ENCODE results near the gene BICRA.

Gene BICRA

DNA sequence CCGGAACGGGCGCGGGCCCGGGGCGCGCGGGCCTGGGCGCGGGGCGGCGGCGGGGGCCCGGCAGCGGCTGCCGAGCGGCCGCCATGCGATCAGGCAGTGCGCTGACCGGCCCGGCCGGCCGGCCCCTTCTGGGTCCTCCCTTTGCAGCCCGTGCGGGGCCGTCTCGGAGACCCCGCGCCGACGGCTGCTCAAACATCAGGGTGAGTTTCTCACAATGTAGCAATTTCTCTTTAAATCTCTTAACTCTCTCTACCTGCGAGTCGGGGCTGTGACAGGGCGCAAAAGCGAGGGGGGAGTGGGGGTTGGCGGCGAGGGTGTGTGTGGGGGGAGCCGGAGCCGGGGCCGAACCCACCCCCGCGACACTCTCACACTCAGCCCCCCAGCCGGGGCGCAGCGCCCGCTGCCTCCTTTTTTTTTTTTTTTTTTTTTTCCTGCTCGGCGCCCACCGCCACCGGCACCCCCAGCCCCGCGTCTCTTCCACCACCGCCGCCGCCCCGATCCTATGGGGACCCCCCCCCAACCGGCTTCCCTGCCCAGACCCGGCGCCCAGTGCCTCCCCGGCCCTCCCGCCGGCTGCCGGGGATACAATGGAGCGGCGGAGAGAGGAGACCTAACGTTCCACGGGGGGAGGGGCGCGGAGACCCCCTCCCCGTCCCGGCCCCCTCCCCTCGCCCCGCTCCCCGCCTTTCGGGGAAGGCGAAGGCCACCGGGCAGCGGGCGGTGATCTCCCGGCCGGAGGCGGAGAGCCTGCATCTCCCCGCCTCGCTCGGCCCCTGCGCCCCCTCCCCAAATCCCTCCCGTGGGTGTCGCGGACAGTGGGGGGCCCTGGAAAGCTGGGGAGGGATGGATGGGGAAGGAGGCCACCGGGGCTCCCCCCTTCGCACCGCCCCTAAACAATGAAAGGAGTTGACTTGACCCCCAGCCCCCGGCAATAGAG lies at the start of gene BICRA:
TSS of gene BICRA (plus strand) at position 166 of the 937 bp plus-strand sequence. CDS start 64,441 bp downstream, outside the sequence.
- Histone ChIP-seq H3K27me3 (ENCODE audit: insufficient read depth, low read length) (no peaks in the 10 kb centered on the region), H3K9ac (ENCODE audit: low read depth, low read length) (peak within 1 kb of the TSS; percentile 93), H3K4me1 (ENCODE audit: insufficient read depth, low read length) (peaks cover 24% of the 10 kb centered on the region; the same call in 1 of the 2 replicates), H3K9me3 (ENCODE audit: insufficient read depth, low read depth, low read length) (no peaks in the 10 kb centered on the region), H3K4me3 (ENCODE audit: low read length) (peak within 1 kb of the TSS; percentile 96), H3K36me3 (ENCODE audit: insufficient read depth, low read depth, low read length) (no peaks in the 10 kb centered on the region), H3K27ac (ENCODE audit: low read length) (peak within 1 kb of the TSS; percentile 54)

DNA sequence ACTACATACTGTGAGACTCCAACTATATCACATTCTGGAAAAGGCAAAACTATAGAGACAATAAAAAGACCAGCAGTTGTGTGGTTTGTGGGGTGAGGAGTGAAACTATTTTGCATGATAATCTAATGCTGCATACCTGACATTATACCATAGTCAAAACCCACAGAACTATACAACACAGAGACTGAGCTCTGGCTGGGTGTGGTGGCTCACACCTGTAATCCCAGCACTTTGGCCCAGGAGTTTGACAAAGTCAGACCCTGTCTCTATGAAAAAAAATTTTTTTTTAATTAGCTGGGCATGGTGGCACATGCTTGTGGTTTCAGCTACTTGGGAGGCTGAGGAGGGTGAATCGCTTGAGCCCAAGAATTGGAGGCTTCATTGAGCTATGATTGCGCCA lies 47.9 kb upstream of the BICRA start:
- Histone ChIP-seq H3K4me1 (ENCODE audit: insufficient read depth, low read length) (0 out of 2 replicates have a peak, but pooled peaks cover 4% of the 10 kb centered on the region), H3K9me3 (ENCODE audit: insufficient read depth, low read depth, low read length) (no peaks in the 10 kb centered on the region), H3K4me3 (ENCODE audit: low read length) (no peak overlapping the region), H3K36me3 (ENCODE audit: insufficient read depth, low read depth, low read length) (no peaks in the 10 kb centered on the region), H3K27ac (ENCODE audit: low read length) (no peak overlapping the region), H3K9ac (ENCODE audit: low read depth, low read length) (no peak overlapping the region), H3K27me3 (ENCODE audit: insufficient read depth, low read length) (no peaks in the 10 kb centered on the region)

GRCh38 chr19:47561440-47562057 lies 47.4 kb upstream of the BICRA start:
- Histone ChIP-seq H3K4me3 (ENCODE audit: low read length) (no peak overlapping the region), H3K27ac (ENCODE audit: low read length) (no peak overlapping the region), H3K27me3 (ENCODE audit: insufficient read depth, low read length) (no peaks in the 10 kb centered on the region), H3K36me3 (ENCODE audit: insufficient read depth, low read depth, low read length) (no peaks in the 10 kb centered on the region), H3K9me3 (ENCODE audit: insufficient read depth, low read depth, low read length) (no peaks in the 10 kb centered on the region), H3K4me1 (ENCODE audit: insufficient read depth, low read length) (0 out of 2 replicates have a peak, but pooled peaks cover 4% of the 10 kb centered on the region), H3K9ac (ENCODE audit: low read depth, low read length) (no peak overlapping the region)

GRCh38 chr19:47564081-47564480 lies 44.9 kb upstream of the BICRA start:
- Histone ChIP-seq H3K27ac (ENCODE audit: low read length) (no peak overlapping the region), H3K4me3 (ENCODE audit: low read length) (no peak overlapping the region), H3K27me3 (ENCODE audit: insufficient read depth, low read length) (no peaks in the 10 kb centered on the region), H3K36me3 (ENCODE audit: insufficient read depth, low read depth, low read length) (no peaks in the 10 kb centered on the region), H3K4me1 (ENCODE audit: insufficient read depth, low read length) (0 out of 2 replicates have a peak, but pooled peaks cover 4% of the 10 kb centered on the region), H3K9me3 (ENCODE audit: insufficient read depth, low read depth, low read length) (no peaks in the 10 kb centered on the region), H3K9ac (ENCODE audit: low read depth, low read length) (no peak overlapping the region)

GRCh38 chr19:47569331-47569730 lies 39.6 kb upstream of the BICRA start:
- no peaks in the 10 kb centered on the region for H3K27me3 ChIP-seq (ENCODE audit: insufficient read depth, low read length)
- no peaks in the 10 kb centered on the region for H3K4me1 ChIP-seq (ENCODE audit: insufficient read depth, low read length)
- no peaks in the 10 kb centered on the region for H3K36me3 ChIP-seq (ENCODE audit: insufficient read depth, low read depth, low read length)
- no peak overlapping the region for H3K9ac ChIP-seq (ENCODE audit: low read depth, low read length)
- no peak overlapping the region for H3K4me3 ChIP-seq (ENCODE audit: low read length)
- H3K9me3 ChIP-seq (ENCODE audit: insufficient read depth, low read depth, low read length), result no peaks in the 10 kb centered on the region
- no peak overlapping the region for H3K27ac ChIP-seq (ENCODE audit: low read length)

DNA sequence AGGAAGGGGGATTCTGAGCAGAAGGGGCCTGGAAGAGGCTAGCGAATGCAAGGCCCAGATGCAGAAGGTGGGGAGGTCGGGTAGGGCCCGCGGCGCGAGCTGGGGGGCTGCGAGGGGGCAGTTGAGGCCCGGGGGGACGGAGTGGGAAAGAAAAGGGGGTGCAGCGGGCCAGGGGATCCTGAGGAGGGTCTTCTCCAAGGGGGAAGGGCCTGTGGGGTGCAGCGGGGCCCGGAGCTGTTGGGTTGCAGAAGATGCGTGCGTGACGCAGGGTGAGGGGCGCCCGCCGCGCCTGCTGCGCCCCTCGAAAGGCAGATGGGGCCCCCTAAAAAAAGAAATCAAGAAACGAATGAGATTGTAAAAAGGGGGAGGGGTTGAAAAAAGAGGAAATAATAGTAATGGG lies 36.3 kb upstream of the BICRA start:
- Histone ChIP-seq H3K27me3 (ENCODE audit: insufficient read depth, low read length) (no peaks in the 10 kb centered on the region), H3K9ac (ENCODE audit: low read depth, low read length) (no peak overlapping the region), H3K4me1 (ENCODE audit: insufficient read depth, low read length) (no peaks in the 10 kb centered on the region), H3K4me3 (ENCODE audit: low read length) (no peak overlapping the region), H3K36me3 (ENCODE audit: insufficient read depth, low read depth, low read length) (no peaks in the 10 kb centered on the region), H3K9me3 (ENCODE audit: insufficient read depth, low read depth, low read length) (no peaks in the 10 kb centered on the region), H3K27ac (ENCODE audit: low read length) (no peak overlapping the region)

DNA sequence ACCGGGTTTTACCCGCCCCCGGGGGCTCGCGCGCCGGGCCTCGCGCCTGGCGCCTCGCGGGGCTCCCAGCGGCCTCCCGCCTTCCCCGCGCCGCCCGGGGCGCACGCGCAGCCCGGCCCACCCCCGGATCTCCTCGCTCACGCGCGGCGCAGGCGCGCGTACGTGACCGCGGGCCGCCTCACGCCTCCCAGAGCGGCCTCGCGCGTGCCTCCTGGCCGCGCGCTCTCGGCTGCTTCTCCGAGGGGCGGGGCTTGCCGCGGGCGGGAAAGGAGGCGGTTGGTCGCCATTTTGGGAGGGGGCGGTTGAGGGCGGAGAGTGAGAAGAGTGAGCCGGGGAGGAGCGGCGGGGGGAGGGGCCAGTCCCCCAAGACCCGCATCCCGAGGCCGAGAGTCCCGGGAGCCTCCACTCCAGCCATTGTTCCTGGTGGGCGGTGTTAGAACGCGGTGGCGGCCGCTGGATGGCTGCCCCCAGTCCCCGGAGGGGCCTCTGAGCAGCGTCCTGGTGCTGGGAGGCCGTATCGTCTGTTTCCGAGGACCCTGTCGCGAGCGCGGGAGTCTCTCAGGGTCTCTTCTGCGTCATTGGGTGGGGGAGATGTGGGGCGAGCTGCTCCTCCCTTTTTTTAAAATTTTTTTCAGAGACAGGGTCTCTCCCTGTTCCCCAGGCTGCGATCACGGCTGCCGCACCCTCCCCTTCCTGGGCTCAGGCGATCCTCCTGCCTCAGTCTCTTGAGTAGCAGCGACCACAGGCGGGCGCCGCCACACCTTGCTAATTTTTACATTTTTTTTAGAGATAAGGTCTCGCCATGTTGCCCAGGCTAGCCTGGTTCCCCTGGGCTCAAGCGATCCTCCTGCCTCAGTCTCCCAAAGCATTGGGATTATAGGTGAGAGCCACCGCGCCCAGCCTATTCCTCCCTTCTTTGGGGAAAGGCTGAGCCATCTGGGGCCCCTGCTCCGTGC lies 35.6 kb upstream of the BICRA start, which contains the start of gene ZNF541:
TSS of gene ZNF541 (minus strand) at position 78 of the 956 bp plus-strand sequence. CDS start 17,292 bp downstream, outside the sequence.
- H3K4me1 ChIP-seq (ENCODE audit: insufficient read depth, low read length), result no peaks in the 10 kb centered on the region
- no peak within 1 kb of the TSS for H3K27ac ChIP-seq (ENCODE audit: low read length)
- no peaks in the 10 kb centered on the region for H3K27me3 ChIP-seq (ENCODE audit: insufficient read depth, low read length)
- H3K9ac ChIP-seq (ENCODE audit: low read depth, low read length), result no peak within 1 kb of the TSS
- no peaks in the 10 kb centered on the region for H3K9me3 ChIP-seq (ENCODE audit: insufficient read depth, low read depth, low read length)
- H3K4me3 ChIP-seq (ENCODE audit: low read length), result no peak within 1 kb of the TSS
- no peaks in the 10 kb centered on the region for H3K36me3 ChIP-seq (ENCODE audit: insufficient read depth, low read depth, low read length)

DNA sequence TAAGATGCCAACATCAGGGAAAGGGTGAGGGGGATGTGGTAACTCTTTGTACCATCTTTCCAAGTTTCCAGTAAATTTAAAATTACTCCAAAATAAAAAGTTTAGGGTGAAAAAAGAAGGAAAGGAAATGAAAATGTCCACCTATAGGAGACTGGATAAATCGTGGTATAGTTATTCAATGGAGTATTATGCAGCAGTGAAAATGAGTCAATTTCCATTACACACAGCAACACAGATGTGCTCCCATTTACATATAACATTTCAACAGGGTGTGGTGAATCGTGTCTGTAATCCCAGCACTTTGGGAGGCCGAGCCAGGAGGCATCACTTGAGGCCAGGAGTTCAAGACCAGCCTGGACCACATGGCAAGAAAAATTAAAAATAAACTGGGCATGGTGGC lies 28.5 kb upstream of the BICRA start:
- Histone ChIP-seq H3K36me3 (ENCODE audit: insufficient read depth, low read depth, low read length) (no peaks in the 10 kb centered on the region), H3K4me3 (ENCODE audit: low read length) (no peak overlapping the region), H3K4me1 (ENCODE audit: insufficient read depth, low read length) (no peaks in the 10 kb centered on the region; the same call in 1 of the 2 replicates), H3K27me3 (ENCODE audit: insufficient read depth, low read length) (no peaks in the 10 kb centered on the region), H3K27ac (ENCODE audit: low read length) (no peak overlapping the region), H3K9me3 (ENCODE audit: insufficient read depth, low read depth, low read length) (no peaks in the 10 kb centered on the region), H3K9ac (ENCODE audit: low read depth, low read length) (no peak overlapping the region)

DNA sequence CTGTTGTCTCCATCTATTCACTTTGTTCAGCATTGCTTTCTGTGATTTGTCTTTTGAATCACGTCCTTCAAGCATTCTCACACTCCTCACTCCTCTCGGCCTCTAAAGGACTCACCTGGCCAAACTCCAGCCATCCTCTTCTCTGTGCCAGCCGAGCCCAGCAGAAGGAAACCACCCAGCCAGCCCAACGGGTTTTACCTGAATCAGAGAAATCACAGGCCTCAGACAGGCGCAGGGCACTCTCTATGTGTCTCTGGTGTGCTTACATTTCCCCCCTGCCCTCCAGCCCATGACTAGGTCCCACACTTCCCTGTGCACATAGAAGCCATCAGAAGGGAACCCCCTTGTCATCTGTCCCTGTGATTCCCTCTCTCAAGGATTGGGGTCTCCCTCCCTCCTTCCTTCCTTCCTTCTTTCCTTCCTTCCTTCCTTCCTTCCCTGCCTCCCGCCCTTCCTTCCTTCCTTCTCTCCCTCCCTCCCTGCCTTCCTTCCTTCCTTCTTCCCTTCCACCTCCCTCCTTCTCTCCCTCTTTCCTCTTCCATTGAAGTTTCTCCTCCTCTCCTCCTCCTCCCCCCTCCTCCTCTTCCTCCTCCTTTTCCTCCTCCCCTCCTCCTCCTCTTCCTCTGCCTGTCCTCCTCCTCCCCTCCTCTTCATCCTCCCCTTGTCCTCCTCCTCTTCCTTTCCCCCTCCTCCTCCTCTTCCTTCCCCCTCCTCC lies 27.2 kb upstream of the BICRA start:
- Histone ChIP-seq H3K27ac (ENCODE audit: low read length) (no peak overlapping the region), H3K9me3 (ENCODE audit: insufficient read depth, low read depth, low read length) (no peaks in the 10 kb centered on the region; the same call in 1 of the 2 replicates), H3K9ac (ENCODE audit: low read depth, low read length) (no peak overlapping the region), H3K36me3 (ENCODE audit: insufficient read depth, low read depth, low read length) (no peaks in the 10 kb centered on the region), H3K4me1 (ENCODE audit: insufficient read depth, low read length) (no peaks in the 10 kb centered on the region; the same call in 1 of the 2 replicates), H3K27me3 (ENCODE audit: insufficient read depth, low read length) (no peaks in the 10 kb centered on the region), H3K4me3 (ENCODE audit: low read length) (no peak overlapping the region)

GRCh38 chr19:47582320-47582909 lies 26.5 kb upstream of the BICRA start:
- no peaks in the 10 kb centered on the region; the same call in 1 of the 2 replicates for H3K9me3 ChIP-seq (ENCODE audit: insufficient read depth, low read depth, low read length)
- H3K9ac ChIP-seq (ENCODE audit: low read depth, low read length), result no peak overlapping the region
- no peaks in the 10 kb centered on the region for H3K27me3 ChIP-seq (ENCODE audit: insufficient read depth, low read length)
- no peak overlapping the region for H3K27ac ChIP-seq (ENCODE audit: low read length)
- H3K36me3 ChIP-seq (ENCODE audit: insufficient read depth, low read depth, low read length), result no peaks in the 10 kb centered on the region
- H3K4me3 ChIP-seq (ENCODE audit: low read length), result no peak overlapping the region
- no peaks in the 10 kb centered on the region; the same call in 1 of the 2 replicates for H3K4me1 ChIP-seq (ENCODE audit: insufficient read depth, low read length)

All from iPS-20b (cell line).